HG02981 (cell line): ENCODE data around the gene SLC2A13.
"Not testable (repeated sequence)": the region's sequence is repeated elsewhere in the genome, so short reads cannot be mapped to it uniquely, and the experiment has no call there.

Experiments used
- ATAC-seq: cut with Tn5 transposase; IDR thresholded peaks from one replicate; pipeline ENCODE4 v1.9.1; 2021; ENCODE audit warnings: mild to moderate bottlenecking, moderate library complexity; ENCODE audit not compliant: unreplicated experiment

Gene SLC2A13

GRCh38 chr12:39883411-39883810 is 222.5 kb downstream of the SLC2A13 start:
- ATAC-seq: no peak

DNA sequence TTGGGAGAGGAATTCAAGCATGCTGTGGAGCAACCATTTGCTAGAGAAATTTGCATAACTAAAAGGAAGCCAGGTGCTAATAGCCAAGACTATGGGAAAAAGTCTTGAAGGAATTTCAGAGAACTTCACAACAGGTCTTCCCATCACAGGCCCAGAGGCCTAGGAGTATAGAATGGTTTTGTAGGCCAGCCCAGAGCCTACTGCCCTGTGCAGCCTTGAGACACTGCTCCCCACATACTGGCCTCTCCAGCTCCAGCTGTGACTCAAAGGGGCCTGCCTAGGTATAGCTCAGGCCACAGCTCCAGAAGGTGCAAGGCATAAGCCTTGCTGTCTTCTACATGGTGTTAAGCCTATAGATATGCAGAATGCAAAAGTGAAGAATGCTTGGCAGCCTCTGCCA is 227.1 kb downstream of the SLC2A13 start:
- ATAC-seq: no peak

GRCh38 chr12:39875721-39876120 is 230.2 kb downstream of the SLC2A13 start:
- ATAC-seq: no peak

DNA sequence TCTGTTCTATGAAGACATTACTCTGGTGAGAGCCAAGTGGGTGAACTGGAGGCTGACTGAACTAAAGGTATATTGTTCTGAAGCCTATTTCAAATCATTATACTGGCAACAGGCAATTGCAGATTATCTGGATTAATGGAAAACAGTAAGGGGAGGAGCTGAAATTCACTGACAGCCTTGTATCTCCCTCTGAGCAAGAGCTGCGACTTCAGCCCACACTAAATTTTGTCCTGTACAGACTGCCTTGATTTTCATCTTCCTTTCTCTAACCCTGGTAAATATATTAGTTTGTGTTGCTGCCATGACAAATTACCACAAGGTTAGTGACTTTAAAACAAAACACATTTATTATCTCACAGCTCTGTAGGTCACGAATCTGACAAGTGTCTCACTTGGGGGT is 231.1 kb downstream of the SLC2A13 start:
- no peak for ATAC-seq

DNA sequence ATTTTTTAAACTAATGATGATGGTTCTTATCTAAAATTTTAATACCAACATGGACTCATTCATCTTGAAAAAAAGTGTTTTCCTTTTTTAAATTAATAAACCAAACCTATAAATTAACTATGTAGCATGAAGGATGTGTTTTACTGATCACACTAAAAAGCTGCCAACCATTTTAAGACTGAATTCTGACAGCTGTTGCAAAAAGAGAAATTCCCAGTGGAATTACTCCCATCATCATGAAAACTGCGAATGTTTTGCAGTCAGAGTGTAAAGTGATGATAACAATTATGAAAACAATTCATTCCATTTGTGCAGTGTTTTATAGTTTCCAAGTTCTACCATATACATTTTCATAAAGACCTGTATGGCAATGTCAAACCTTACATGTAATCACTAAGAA is 232.8 kb downstream of the SLC2A13 start:
- ATAC-seq: no peak

- ATAC-seq: no peak
These were observed 233.5 kb downstream of the SLC2A13 start for GRCh38 chr12:39872425-39872824.

- no peak for ATAC-seq
These were observed 237.6 kb downstream of the SLC2A13 start for GRCh38 chr12:39868328-39868725.

DNA sequence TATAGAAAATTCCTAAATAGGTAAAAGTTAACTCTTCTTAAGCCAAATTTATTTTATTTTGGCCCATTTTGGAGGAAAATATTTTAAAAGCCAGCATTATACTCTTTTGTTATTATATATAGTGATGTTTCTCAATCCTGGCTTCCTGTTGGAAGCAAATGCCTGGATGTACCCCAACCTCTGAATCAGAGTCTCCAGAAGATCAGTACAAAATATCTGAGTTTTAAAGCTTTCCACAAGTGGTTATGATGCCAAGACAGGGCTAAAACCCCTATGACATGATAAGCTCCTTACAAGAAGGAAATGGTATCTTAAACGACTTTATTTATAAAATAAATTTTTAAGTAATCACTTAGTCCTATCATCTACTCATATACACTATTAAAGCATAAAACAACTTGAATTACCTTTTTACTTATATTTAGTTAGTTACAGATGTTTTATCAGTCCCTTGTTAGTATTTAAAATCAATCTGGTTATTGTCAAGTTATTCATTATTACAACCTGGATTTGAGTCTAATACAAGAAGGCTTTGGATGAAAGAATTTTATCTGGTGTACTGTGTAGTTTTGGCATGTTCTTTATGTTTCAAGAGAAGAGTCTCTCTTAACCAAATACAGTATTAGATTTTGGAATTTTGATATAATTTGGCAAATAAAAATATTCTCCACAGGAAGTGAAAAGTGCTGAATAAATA is 238.1 kb downstream of the SLC2A13 start:
- no peak for ATAC-seq

DNA sequence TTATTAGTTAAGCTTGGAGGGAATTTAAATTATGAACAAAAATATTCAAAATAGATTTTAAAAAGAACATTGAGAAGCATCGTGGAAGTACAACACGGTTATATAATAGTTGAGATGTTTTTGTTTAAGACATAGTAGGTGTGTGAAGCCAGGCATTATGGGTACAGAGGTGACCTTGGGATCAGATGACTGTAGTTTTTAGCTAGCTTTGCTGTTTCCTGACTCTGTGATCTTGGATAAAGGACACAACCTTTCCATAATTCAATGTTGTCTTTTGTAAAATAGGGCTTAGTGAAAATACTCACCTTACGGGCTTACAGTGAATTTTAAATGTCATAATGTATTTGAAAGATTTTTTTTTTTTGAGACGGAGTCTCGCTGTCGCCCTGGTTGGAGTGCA is 239.7 kb downstream of the SLC2A13 start:
- ATAC-seq: no peak

GRCh38 chr12:39860695-39861094 is 245.2 kb downstream of the SLC2A13 start:
- no peak for ATAC-seq

DNA sequence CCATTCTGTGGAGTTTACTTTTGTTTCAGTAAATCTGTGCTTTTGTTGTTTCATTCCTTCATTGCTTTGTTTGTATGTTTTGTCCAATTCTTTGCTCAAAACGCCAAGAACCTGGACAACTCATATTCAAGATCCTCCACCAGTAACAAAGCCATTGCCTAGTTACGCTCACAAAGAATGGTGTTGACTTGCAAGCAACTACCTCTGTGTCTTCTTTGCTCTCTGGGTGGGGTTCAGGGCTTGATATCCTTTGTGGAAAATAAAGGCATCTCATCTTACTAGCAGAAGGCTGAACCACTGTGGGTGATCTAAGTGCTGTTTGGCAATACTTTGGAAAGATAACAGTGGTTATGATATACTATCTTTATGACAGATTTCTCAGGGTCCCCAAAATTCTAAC is 252.9 kb downstream of the SLC2A13 start:
- no peak for ATAC-seq

GRCh38 chr12:39852346-39852745 is 253.5 kb downstream of the SLC2A13 start:
- no peak for ATAC-seq

DNA sequence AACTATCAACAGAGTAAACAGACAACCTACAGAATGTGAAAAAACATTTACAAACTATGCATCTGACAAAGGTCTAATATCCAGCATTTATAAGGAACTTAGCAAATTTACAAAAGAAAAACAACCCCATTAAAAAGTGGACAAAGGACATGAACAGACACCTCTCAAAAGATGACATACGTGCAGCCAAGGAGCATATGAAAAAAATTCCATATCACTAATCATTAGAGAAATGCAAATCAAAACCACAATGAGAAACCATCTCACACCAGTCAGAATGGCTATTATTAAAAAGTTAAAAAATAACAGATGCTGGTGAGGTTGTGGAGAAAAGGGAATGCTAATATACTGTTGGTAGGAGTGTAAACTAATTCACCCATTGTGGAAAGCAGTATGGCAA is 257.7 kb downstream of the SLC2A13 start:
- ATAC-seq: not testable (repeated sequence)

GRCh38 chr12:39846971-39847650 is 258.8 kb downstream of the SLC2A13 start:
- ATAC-seq: no peak

DNA sequence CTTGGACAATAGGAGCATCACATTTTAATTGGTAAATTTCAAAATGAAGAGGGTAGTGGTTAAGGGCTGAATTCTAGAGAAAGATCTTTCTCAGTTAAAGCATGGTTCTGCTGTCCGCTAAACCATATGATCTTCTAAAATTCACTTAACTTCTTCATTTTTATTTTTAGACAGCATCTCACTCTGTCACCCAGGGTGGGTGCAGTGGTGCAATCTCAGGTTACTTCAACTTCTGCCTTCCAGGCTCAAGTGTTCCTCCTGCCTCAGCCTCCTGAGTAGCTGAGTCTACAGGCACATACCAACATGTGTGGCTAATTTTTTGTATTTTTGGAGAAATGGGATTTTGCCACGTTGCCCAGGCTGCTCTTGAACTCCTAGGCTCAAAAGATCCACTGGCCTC is 259.6 kb downstream of the SLC2A13 start:
- ATAC-seq: no peak

- no peak for ATAC-seq
These were observed 265.5 kb downstream of the SLC2A13 start for GRCh38 chr12:39840422-39840821.

DNA sequence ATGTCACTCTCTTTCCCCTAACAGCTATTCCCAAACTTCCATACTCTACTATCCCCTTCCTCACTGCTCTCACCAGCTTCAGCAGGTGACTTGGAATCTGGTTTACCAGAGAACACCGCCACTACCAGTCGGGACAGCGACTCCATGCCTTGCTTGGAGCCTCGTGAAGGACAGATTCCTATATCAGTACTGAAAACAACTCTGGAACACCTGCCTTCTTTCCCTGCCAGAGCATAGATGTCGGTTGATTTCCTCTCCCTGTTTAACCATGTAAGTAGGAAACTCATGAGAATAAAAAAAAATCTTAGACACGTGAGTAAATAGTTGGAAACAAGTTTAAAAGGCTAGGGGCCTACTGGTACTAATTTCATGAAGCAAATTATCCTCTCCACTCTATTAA is 266.8 kb downstream of the SLC2A13 start:
- ATAC-seq: no peak

DNA sequence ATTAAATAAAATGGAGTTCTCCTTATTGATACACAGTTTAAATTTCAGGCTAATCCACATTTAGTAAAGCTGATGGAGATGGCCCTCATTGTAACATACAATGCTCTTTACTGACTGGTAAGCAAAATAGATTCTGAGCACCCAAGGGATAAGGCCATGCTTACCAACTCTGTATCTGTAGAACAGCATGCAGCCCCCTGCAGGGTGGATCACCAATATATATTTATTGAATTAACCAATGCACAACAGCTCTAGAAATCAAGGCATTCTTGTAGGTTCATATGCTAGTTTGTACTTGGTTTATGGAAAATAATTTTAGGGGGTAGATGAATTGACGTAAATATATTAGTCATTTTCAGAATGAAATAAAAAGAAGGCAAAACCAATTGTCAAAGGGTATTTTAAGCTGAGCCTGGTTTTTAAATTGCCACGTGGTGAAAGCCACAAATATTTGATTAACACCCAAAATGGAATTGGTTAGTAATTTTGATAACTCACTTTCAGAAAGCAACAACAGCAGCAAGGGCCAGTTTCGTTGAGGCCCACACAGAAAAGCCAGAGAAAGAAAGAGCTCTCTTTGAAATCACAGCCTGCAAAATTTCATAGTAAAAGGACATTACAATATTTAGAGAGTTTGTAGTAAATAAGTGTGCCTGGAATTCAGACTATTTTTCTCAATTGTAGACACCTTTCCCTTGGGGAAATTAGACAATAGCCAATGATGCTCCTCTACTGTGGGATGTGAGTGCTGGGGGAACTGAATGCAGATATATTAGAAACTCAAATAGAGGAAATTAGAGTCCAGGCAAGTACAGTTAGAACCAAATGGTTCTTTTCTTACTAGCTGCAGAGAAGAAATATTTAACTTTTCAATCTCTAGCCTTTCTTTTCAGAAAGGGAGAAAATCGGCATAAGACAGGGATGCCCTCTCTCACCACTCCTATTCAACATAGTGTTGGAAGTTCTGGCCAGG is 270.1 kb downstream of the SLC2A13 start:
- ATAC-seq: peak; percentile 65

DNA sequence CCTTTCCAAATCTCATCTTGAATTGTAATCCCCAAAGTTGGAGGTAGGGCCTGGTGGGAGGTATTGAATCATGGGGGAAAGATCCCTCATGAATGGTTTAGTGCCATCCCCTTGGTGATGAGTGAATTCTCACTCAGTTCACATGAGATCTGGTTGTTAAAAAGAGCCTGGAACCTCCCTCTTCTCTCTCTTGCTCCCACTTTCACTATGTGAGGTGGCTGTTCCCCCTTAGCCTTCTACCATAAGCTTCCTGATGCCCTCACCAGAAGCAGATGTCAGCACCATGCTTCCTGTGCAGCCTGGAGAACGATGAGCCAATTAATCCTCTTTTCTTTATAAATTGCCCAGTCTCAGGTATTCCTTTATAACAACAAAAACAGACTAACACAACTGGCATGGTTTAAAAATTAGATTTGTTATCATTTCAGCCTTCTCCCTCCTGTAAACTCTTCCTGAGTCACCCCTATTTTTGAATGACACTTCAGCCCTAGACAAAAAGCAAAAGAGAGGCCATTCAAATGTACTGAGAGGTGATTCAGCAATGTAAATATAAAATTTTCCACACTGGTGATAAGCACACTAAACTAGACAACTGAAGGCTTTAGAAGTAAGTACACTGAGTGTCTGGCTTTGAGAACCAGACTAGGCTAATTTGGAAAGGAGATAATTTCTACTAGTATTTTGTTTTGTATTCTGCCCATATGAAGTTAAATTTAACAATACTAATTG is 274.1 kb downstream of the SLC2A13 start:
- ATAC-seq: no peak

DNA sequence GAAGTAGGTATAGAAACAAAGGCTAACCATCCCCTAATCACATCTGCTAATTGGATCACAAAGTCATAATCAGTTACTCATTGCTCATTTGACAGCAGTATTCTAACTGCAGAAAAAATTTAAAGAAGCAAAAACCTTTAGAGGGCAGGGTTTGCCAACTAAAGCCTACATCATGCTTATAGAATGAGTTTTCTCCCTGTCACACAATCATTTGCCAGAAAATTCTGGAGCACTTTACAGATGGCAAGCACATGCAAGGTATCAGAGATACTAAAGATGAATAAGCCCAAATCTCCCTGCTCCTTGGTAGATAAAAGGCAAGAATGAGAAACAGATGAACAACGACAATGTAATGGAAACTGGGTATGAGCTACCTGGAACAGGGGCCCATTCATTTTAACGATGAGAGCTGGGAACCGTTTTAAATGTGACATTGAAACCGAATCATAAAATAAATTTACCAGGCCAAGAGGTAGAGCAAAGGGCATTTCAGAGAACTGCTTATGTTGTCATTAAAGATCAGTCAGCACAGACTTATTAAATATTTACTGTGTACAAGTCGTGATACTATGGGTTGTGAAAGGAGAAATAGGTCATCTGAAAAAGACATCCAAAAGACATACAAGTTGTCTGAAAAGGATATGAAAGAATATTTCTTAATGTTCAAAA is 274.9 kb downstream of the SLC2A13 start:
- ATAC-seq: no peak
